Muscle of arm (tissue), 12 donors: ENCODE results near the gene SEC22C. TPM values are rescaled to one million over a fixed set of nuclear protein-coding genes. Genes with fewer than 3 reads are reported as not detected.
A peak's percentile ranks its signal among the peaks of the same experiment; 100 is the strongest.
"Not testable (repeated sequence)": the region's sequence is repeated elsewhere in the genome, so short reads cannot be mapped to it uniquely, and the experiment has no call there.

ENCODE experiments used
- DNase-seq: peaks from one replicate; pipeline ENCODE4 v3.0.0-alpha.2; 2013
- polyA plus RNA-seq, 12 donors: library from polyadenylated mRNA; unstranded; fragments of 120-200 nt; gene quantifications; one replicate each; pipeline ENCODE4 v1.2.1, GENCODE V29; 2013; ENCODE audit not compliant: insufficient read length in 12 of 12

The SEC22C gene
- polyA plus RNA-seq, 12 donors: 19.8 to 29.5 (median 26.5) TPM; not detected in 1

- no peak for DNase-seq
These were observed 7.8 kb upstream of the SEC22C start for GRCh38 chr3:42589382-42590109.

GRCh38 chr3:42588625-42589024 is 6.9 kb upstream of the SEC22C start:
- no peak for DNase-seq

- DNase-seq: no peak
These were observed 805 bp upstream of the SEC22C start for GRCh38 chr3:42582474-42583070.

- DNase-seq: no peak
These were observed 413 bp downstream of the SEC22C start for GRCh38 chr3:42581400-42581708.

GRCh38 chr3:42579346-42579745 is 2.4 kb downstream of the SEC22C start:
- not testable (repeated sequence) for DNase-seq

GRCh38 chr3:42578054-42578453 is 3.7 kb downstream of the SEC22C start:
- DNase-seq: no peak

- DNase-seq: no peak
These were observed 6.5 kb downstream of the SEC22C start for GRCh38 chr3:42575137-42575741.

- DNase-seq: no peak
These were observed 9.5 kb downstream of the SEC22C start for GRCh38 chr3:42572278-42572677.

GRCh38 chr3:42569593-42570142 is 12.1 kb downstream of the SEC22C start:
- no peak for DNase-seq

- DNase-seq: no peak
These were observed 19.5 kb downstream of the SEC22C start for GRCh38 chr3:42562047-42562907.

- no peak for DNase-seq
These were observed 23.9 kb downstream of the SEC22C start for GRCh38 chr3:42557854-42558253.

- not testable (repeated sequence) for DNase-seq
These were observed 24.9 kb downstream of the SEC22C start for GRCh38 chr3:42556817-42557216.

GRCh38 chr3:42556089-42556632 is 25.6 kb downstream of the SEC22C start:
- no peak for DNase-seq

GRCh38 chr3:42552830-42553229 is 28.9 kb downstream of the SEC22C start:
- no peak for DNase-seq

- DNase-seq: no peak
These were observed 31.5 kb downstream of the SEC22C start for GRCh38 chr3:42550250-42550649.

- no peak for DNase-seq
These were observed 32.6 kb downstream of the SEC22C start for GRCh38 chr3:42549131-42549530.

GRCh38 chr3:42547401-42547945 is 34.3 kb downstream of the SEC22C start:
- peak; percentile 58 for DNase-seq

GRCh38 chr3:42546691-42547213 is 35.0 kb downstream of the SEC22C start:
- no peak for DNase-seq

- no peak for DNase-seq
These were observed 36.4 kb downstream of the SEC22C start for GRCh38 chr3:42545284-42545900.

GRCh38 chr3:42544492-42545283 is 37.1 kb downstream of the SEC22C start:
- no peak for DNase-seq
